Activated naive CD8-positive, alpha-beta T cell (primary cell): ENCODE measurements around the gene NOC4L.
"Not testable (repeated sequence)": the region's sequence is repeated elsewhere in the genome, so short reads cannot be mapped to it uniquely, and the experiment has no call there.

Source experiments
- H3K27ac Mint-ChIP-seq: one replicate; pipeline ENCODE4 v1.8.0; 2021; ENCODE audit warnings: mixed read lengths
- H3K27me3 Mint-ChIP-seq: one replicate; pipeline ENCODE4 v1.8.0; 2021; ENCODE audit warnings: mixed read lengths
- H3K36me3 Mint-ChIP-seq: one replicate; pipeline ENCODE4 v1.8.0; 2021; ENCODE audit warnings: mixed read lengths
- H3K4me1 Mint-ChIP-seq: one replicate; pipeline ENCODE4 v1.8.0; 2021; ENCODE audit warnings: low read depth, mixed read lengths
- H3K4me3 Mint-ChIP-seq: one replicate; pipeline ENCODE4 v1.8.0; 2021; ENCODE audit warnings: mild to moderate bottlenecking, mixed read lengths
- H3K9me3 Mint-ChIP-seq: one replicate; pipeline ENCODE4 v1.8.0; 2021; ENCODE audit warnings: low read depth, mixed read lengths

NOC4L gene

GRCh38 chr12:132194056-132194455, 49.8 kb downstream of the NOC4L start:
- no peaks in the 10 kb centered on the region for H3K9me3 Mint-ChIP-seq
- no peak overlapping the region for H3K27ac Mint-ChIP-seq
- peaks cover 9% of the 10 kb centered on the region for H3K4me1 Mint-ChIP-seq
- H3K27me3 Mint-ChIP-seq, result no peaks in the 10 kb centered on the region
- H3K36me3 Mint-ChIP-seq, result peaks cover 3% of the 10 kb centered on the region
- H3K4me3 Mint-ChIP-seq, result no peak overlapping the region

GRCh38 chr12:132194556-132194955, 50.3 kb downstream of the NOC4L start:
- no peak overlapping the region for H3K4me3 Mint-ChIP-seq
- no peaks in the 10 kb centered on the region for H3K9me3 Mint-ChIP-seq

DNA sequence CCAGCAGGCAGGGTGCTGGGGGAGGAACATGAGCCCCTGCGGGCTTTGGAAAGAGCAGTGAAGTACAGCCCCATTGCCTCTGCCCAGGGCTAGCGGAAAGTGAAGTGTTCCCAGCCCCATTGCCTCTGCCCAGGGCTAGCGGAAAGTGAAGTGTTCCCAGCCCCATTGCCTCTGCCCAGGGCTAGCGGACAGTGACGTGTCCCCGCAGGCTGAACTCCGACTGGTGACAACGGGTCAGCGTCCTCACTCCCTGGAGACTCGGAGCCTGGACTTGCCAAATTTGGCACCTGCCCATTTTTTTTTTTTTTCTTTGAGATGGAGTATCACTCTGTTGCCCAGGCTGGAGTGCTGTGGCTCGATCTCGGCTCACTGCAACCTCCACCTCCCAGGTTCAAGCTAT, 51.0 kb downstream of the NOC4L start:
- not testable (repeated sequence) for H3K4me1 Mint-ChIP-seq, H3K36me3 Mint-ChIP-seq, H3K27ac Mint-ChIP-seq, H3K27me3 Mint-ChIP-seq, H3K4me3 Mint-ChIP-seq, H3K9me3 Mint-ChIP-seq

More at GRCh38 chr12:132194556-132194955, 50.3 kb downstream of the NOC4L start:
- Mint-ChIP-seq H3K27me3 (no peaks in the 10 kb centered on the region), H3K27ac (no peak overlapping the region), H3K36me3 (peaks cover 3% of the 10 kb centered on the region), H3K4me1 (peaks cover 5% of the 10 kb centered on the region)

DNA sequence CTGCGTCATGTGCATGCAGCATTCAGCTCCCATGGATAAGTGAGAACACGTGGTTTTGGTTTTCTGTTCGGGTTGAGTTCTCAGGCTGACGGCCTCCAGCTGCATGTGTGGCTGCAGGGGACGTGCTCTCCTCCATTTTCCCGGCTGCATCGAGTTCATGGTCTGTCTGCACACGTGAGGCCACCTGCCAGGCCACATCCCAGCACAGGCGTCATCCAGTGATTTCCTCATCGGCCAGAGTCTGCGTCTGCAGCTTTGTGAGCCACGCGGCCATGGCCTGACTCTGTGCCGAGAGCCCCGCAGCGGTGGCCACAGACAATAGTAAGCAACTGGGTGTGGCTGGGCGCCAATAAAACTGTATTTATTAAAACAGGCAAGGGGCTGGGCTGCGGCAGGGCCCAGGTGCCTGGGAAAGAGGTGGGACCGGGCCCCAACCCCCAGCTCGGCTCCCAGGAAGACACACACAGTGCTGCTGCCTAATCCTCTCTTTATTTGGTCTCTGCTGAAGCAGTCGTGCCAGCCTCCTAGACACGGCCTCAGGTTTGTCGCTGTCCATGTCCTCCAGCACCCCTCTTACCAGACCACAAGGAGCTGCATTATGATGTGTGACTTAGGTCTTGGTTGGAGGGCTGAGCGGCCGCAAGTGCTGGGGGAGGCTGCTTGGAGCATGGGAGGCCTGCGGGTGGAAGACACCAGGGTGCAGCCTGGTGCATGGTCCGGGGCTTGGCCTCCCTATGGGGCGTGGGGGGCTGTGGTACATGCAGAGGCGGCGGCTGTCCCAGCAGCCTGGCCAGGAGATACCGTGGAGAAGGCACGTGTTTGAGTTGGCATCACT, 52.0 kb downstream of the NOC4L start:
- H3K9me3 Mint-ChIP-seq, result no peaks in the 10 kb centered on the region
- H3K27ac Mint-ChIP-seq, result no peak overlapping the region
- H3K27me3 Mint-ChIP-seq, result no peaks in the 10 kb centered on the region

GRCh38 chr12:132196873-132197390, 52.7 kb downstream of the NOC4L start:
- Mint-ChIP-seq H3K4me3 (no peak overlapping the region), H3K4me1 (no peaks in the 10 kb centered on the region), H3K27ac (no peak overlapping the region), H3K36me3 (peaks cover 3% of the 10 kb centered on the region), H3K9me3 (no peaks in the 10 kb centered on the region), H3K27me3 (no peaks in the 10 kb centered on the region)

More for the DNA sequence above, 52.0 kb downstream of the NOC4L start:
- H3K4me1 Mint-ChIP-seq, result peaks cover 1% of the 10 kb centered on the region
- peaks cover 3% of the 10 kb centered on the region for H3K36me3 Mint-ChIP-seq
- no peak overlapping the region for H3K4me3 Mint-ChIP-seq

GRCh38 chr12:132197581-132198354, 53.5 kb downstream of the NOC4L start:
- no peaks in the 10 kb centered on the region for H3K4me1 Mint-ChIP-seq

GRCh38 chr12:132199101-132199500, 54.8 kb downstream of the NOC4L start:
- H3K36me3 Mint-ChIP-seq, result no peaks in the 10 kb centered on the region
- H3K9me3 Mint-ChIP-seq, result no peaks in the 10 kb centered on the region
- no peak overlapping the region for H3K27ac Mint-ChIP-seq
- no peaks in the 10 kb centered on the region for H3K4me1 Mint-ChIP-seq
- H3K27me3 Mint-ChIP-seq, result peaks cover 6% of the 10 kb centered on the region
- H3K4me3 Mint-ChIP-seq, result no peak overlapping the region

More at GRCh38 chr12:132197581-132198354, 53.5 kb downstream of the NOC4L start:
- Mint-ChIP-seq H3K27ac (no peak overlapping the region), H3K9me3 (no peaks in the 10 kb centered on the region), H3K36me3 (peaks cover 3% of the 10 kb centered on the region), H3K27me3 (peaks cover 3% of the 10 kb centered on the region), H3K4me3 (no peak overlapping the region)

DNA sequence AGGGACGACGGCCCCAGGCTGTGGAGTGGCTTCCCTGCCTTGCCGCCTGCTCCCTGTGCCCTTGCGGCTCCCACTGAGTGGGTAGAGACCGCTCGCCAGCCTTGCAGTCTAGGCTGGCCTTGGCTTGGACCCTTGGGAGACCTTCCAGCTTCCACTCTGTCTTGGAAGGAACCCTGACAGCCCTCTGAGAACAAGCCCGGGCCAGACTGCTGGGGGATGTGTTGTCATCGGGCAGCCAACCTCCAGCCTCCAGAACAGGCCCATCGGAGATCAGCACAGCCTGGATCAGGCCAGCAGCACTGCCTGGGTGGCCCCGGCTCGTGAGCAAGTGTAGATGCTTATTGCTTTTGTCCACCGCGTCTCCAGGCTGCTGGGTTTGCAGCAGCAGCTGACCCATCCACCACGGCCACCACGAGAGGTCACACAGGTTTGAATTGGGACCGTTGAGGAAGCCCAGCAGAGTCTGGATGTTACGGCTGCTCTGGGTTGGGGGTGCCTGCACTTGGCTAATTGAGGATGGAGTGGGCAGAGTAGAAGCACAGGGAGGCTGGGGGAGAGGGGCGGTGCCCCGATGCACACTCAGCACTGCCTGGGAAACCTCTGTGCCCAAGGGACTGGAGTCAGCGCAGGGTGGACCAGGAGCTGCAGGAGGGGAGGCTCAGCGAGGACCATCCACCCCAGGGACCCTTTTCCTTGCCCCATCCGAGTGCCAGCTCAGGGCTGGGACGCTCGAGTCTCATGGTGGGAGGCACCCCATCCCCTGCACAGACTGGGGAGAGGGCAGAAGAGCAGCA, 55.5 kb downstream of the NOC4L start:
- Mint-ChIP-seq H3K27me3 (peaks cover 8% of the 10 kb centered on the region), H3K4me3 (no peak overlapping the region), H3K27ac (no peak overlapping the region), H3K36me3 (no peaks in the 10 kb centered on the region), H3K9me3 (no peaks in the 10 kb centered on the region), H3K4me1 (no peaks in the 10 kb centered on the region)

GRCh38 chr12:132200800-132201199, 56.5 kb downstream of the NOC4L start:
- Mint-ChIP-seq H3K27me3 (peaks cover 8% of the 10 kb centered on the region), H3K4me1 (peaks cover 4% of the 10 kb centered on the region)

GRCh38 chr12:132201391-132202120, 57.3 kb downstream of the NOC4L start:
- no peaks in the 10 kb centered on the region for H3K36me3 Mint-ChIP-seq
- peaks cover 8% of the 10 kb centered on the region for H3K27me3 Mint-ChIP-seq
- H3K27ac Mint-ChIP-seq, result no peak overlapping the region
- no peaks in the 10 kb centered on the region for H3K9me3 Mint-ChIP-seq
- peaks cover 4% of the 10 kb centered on the region for H3K4me1 Mint-ChIP-seq
- no peak overlapping the region for H3K4me3 Mint-ChIP-seq

More at GRCh38 chr12:132200800-132201199, 56.5 kb downstream of the NOC4L start:
- Mint-ChIP-seq H3K4me3 (no peak overlapping the region), H3K36me3 (no peaks in the 10 kb centered on the region), H3K27ac (no peak overlapping the region), H3K9me3 (no peaks in the 10 kb centered on the region)
